Liver (tissue), 3 donors: ENCODE results near the gene DOCK1.

Experiments
- TAF1 ChIP-seq: conservative IDR thresholded peaks from 2 replicates; pipeline ENCODE4 v1.6.1; 2016; ENCODE audit warnings: antibody characterized with exemption, mild to moderate bottlenecking
- TF ChIP-seq, protein P1 (sequence below): fragments of 150-350 bp; IDR thresholded peaks from 2 replicates; pipeline ENCODE4 v1.5.1; 2017; ENCODE audit warnings: improper control_type of control experiment, low read depth, low read length; ENCODE audit not compliant: missing input control
- donor health status: healthy.
- donor health status: healthy.

DNA sequence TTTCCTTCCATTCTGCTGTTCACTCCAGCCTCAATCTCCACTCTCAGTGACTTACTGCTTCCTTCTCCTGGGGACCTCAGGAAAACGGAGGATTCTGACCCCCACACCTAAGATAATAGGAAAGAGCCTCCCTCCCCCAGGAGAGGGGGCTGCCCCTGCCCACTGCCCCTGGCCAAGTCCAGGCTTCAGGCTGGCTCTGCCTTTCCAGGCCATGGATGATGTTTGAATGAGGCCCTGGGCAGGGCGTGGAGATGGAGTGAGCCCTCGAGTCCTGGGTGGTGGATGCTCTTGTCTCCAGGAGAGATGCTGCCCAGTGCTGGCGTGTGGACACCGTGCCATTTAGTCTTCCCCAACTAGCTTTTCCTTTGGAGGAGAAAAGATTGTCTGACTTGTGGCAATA, 184.2 kb downstream of the DOCK1 start:
- TF ChIP-seq, protein P1, sequence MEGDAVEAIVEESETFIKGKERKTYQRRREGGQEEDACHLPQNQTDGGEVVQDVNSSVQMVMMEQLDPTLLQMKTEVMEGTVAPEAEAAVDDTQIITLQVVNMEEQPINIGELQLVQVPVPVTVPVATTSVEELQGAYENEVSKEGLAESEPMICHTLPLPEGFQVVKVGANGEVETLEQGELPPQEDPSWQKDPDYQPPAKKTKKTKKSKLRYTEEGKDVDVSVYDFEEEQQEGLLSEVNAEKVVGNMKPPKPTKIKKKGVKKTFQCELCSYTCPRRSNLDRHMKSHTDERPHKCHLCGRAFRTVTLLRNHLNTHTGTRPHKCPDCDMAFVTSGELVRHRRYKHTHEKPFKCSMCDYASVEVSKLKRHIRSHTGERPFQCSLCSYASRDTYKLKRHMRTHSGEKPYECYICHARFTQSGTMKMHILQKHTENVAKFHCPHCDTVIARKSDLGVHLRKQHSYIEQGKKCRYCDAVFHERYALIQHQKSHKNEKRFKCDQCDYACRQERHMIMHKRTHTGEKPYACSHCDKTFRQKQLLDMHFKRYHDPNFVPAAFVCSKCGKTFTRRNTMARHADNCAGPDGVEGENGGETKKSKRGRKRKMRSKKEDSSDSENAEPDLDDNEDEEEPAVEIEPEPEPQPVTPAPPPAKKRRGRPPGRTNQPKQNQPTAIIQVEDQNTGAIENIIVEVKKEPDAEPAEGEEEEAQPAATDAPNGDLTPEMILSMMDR: no peak
- no peak for TF ChIP-seq TAF1
